ENCODE data around the gene HDAC11.

Gene HDAC11

GRCh38 chr3:13504161-13504831 is 24.2 kb downstream of the HDAC11 start:
- no peaks in the 10 kb centered on the region for H3K36me3 ChIP-seq (ENCODE audit: insufficient read depth, low read length)
- H3K9ac ChIP-seq (ENCODE audit: low read depth, low read length), result no peak overlapping the region
- no peaks in the 10 kb centered on the region for H3K9me3 ChIP-seq (ENCODE audit: control insufficient read depth, insufficient read depth, low read length)
- peaks cover 12% of the 10 kb centered on the region; the same call in 1 of the 2 replicates for H3K4me1 ChIP-seq (ENCODE audit: insufficient read depth, low read length)

- Histone ChIP-seq H3K4me1 (ENCODE audit: insufficient read depth, low read length) (peaks cover 12% of the 10 kb centered on the region; the same call in 1 of the 2 replicates), H3K9ac (ENCODE audit: low read depth, low read length) (no peak overlapping the region), H3K9me3 (ENCODE audit: control insufficient read depth, insufficient read depth, low read length) (no peaks in the 10 kb centered on the region), H3K36me3 (ENCODE audit: insufficient read depth, low read length) (no peaks in the 10 kb centered on the region)
These were observed 25.3 kb downstream of the HDAC11 start for GRCh38 chr3:13505147-13506130.

GRCh38 chr3:13506239-13506638 is 26.1 kb downstream of the HDAC11 start:
- Histone ChIP-seq H3K9ac (ENCODE audit: low read depth, low read length) (no peak overlapping the region), H3K4me1 (ENCODE audit: insufficient read depth, low read length) (peaks cover 12% of the 10 kb centered on the region; the same call in 1 of the 2 replicates), H3K9me3 (ENCODE audit: control insufficient read depth, insufficient read depth, low read length) (no peaks in the 10 kb centered on the region), H3K36me3 (ENCODE audit: insufficient read depth, low read length) (no peaks in the 10 kb centered on the region)

GRCh38 chr3:13506680-13507079 is 26.6 kb downstream of the HDAC11 start:
- Histone ChIP-seq H3K9ac (ENCODE audit: low read depth, low read length) (no peak overlapping the region), H3K9me3 (ENCODE audit: control insufficient read depth, insufficient read depth, low read length) (no peaks in the 10 kb centered on the region), H3K4me1 (ENCODE audit: insufficient read depth, low read length) (peaks cover 12% of the 10 kb centered on the region; the same call in 1 of the 2 replicates), H3K36me3 (ENCODE audit: insufficient read depth, low read length) (no peaks in the 10 kb centered on the region)

GRCh38 chr3:13507247-13507569 is 27.1 kb downstream of the HDAC11 start:
- H3K9ac ChIP-seq (ENCODE audit: low read depth, low read length), result no peak overlapping the region
- H3K4me1 ChIP-seq (ENCODE audit: insufficient read depth, low read length), result peaks cover 12% of the 10 kb centered on the region; the same call in 1 of the 2 replicates
- no peaks in the 10 kb centered on the region for H3K9me3 ChIP-seq (ENCODE audit: control insufficient read depth, insufficient read depth, low read length)
- no peaks in the 10 kb centered on the region for H3K36me3 ChIP-seq (ENCODE audit: insufficient read depth, low read length)

- Histone ChIP-seq H3K9me3 (ENCODE audit: control insufficient read depth, insufficient read depth, low read length) (no peaks in the 10 kb centered on the region), H3K4me1 (ENCODE audit: insufficient read depth, low read length) (peaks cover 12% of the 10 kb centered on the region; the same call in 1 of the 2 replicates), H3K9ac (ENCODE audit: low read depth, low read length) (no peak overlapping the region), H3K36me3 (ENCODE audit: insufficient read depth, low read length) (no peaks in the 10 kb centered on the region)
These were observed 27.6 kb downstream of the HDAC11 start for GRCh38 chr3:13507570-13508339.

GRCh38 chr3:13508496-13508895 is 28.4 kb downstream of the HDAC11 start:
- Histone ChIP-seq H3K36me3 (ENCODE audit: insufficient read depth, low read length) (no peaks in the 10 kb centered on the region), H3K4me1 (ENCODE audit: insufficient read depth, low read length) (peaks cover 15% of the 10 kb centered on the region; the same call in 1 of the 2 replicates), H3K9ac (ENCODE audit: low read depth, low read length) (no peak overlapping the region), H3K9me3 (ENCODE audit: control insufficient read depth, insufficient read depth, low read length) (no peaks in the 10 kb centered on the region)

- H3K4me1 ChIP-seq (ENCODE audit: insufficient read depth, low read length), result peaks cover 18% of the 10 kb centered on the region; the same call in 1 of the 2 replicates
- no peaks in the 10 kb centered on the region for H3K9me3 ChIP-seq (ENCODE audit: control insufficient read depth, insufficient read depth, low read length)
- no peak overlapping the region for H3K9ac ChIP-seq (ENCODE audit: low read depth, low read length)
- no peaks in the 10 kb centered on the region for H3K36me3 ChIP-seq (ENCODE audit: insufficient read depth, low read length)
These were observed 29.1 kb downstream of the HDAC11 start for GRCh38 chr3:13509059-13509815.

GRCh38 chr3:13509816-13510192 is 29.7 kb downstream of the HDAC11 start:
- H3K9me3 ChIP-seq (ENCODE audit: control insufficient read depth, insufficient read depth, low read length), result no peaks in the 10 kb centered on the region
- H3K4me1 ChIP-seq (ENCODE audit: insufficient read depth, low read length), result peaks cover 18% of the 10 kb centered on the region; the same call in 1 of the 2 replicates
- no peaks in the 10 kb centered on the region for H3K36me3 ChIP-seq (ENCODE audit: insufficient read depth, low read length)
- H3K9ac ChIP-seq (ENCODE audit: low read depth, low read length), result no peak overlapping the region

- Histone ChIP-seq H3K9ac (ENCODE audit: low read depth, low read length) (no peak overlapping the region), H3K4me1 (ENCODE audit: insufficient read depth, low read length) (peaks cover 15% of the 10 kb centered on the region; the same call in 1 of the 2 replicates), H3K9me3 (ENCODE audit: control insufficient read depth, insufficient read depth, low read length) (no peaks in the 10 kb centered on the region), H3K36me3 (ENCODE audit: insufficient read depth, low read length) (no peaks in the 10 kb centered on the region)
These were observed 32.3 kb downstream of the HDAC11 start for GRCh38 chr3:13512451-13512850.

GRCh38 chr3:13513051-13513912 is 33.2 kb downstream of the HDAC11 start:
- Histone ChIP-seq H3K4me1 (ENCODE audit: insufficient read depth, low read length) (peaks cover 7% of the 10 kb centered on the region; the same call in 1 of the 2 replicates), H3K9ac (ENCODE audit: low read depth, low read length) (no peak overlapping the region), H3K9me3 (ENCODE audit: control insufficient read depth, insufficient read depth, low read length) (no peaks in the 10 kb centered on the region), H3K36me3 (ENCODE audit: insufficient read depth, low read length) (no peaks in the 10 kb centered on the region)

- Histone ChIP-seq H3K9me3 (ENCODE audit: control insufficient read depth, insufficient read depth, low read length) (no peaks in the 10 kb centered on the region), H3K36me3 (ENCODE audit: insufficient read depth, low read length) (no peaks in the 10 kb centered on the region), H3K4me1 (ENCODE audit: insufficient read depth, low read length) (peaks cover 6% of the 10 kb centered on the region; the same call in 1 of the 2 replicates), H3K9ac (ENCODE audit: low read depth, low read length) (no peak overlapping the region)
These were observed 33.9 kb downstream of the HDAC11 start for GRCh38 chr3:13513913-13514517.

Measured in ES-I3 (cell line).